ENCODE results near the gene CHST1.

CHST1 gene

GRCh38 chr11:45665206-45665932 lies at the start of gene CHST1:
CHST1 (minus strand) TSS chr11:45665622; CDS start chr11:45650923, 14,699 bp downstream.
- peak; percentile 1 for DNase-seq (ENCODE audit: low spot score)

- no peak for DNase-seq (ENCODE audit: low spot score)
These were observed 48.2 kb upstream of the CHST1 start for GRCh38 chr11:45713573-45713972.

GRCh38 chr11:45710561-45710960 lies 45.1 kb upstream of the CHST1 start:
- DNase-seq (ENCODE audit: low spot score) = no peak

GRCh38 chr11:45708887-45709663 lies 43.7 kb upstream of the CHST1 start:
- DNase-seq (ENCODE audit: low spot score) = no peak

GRCh38 chr11:45704635-45705034 lies 39.2 kb upstream of the CHST1 start:
- DNase-seq (ENCODE audit: low spot score) = no peak

- DNase-seq (ENCODE audit: low spot score) = no peak
These were observed 38.7 kb upstream of the CHST1 start for GRCh38 chr11:45704133-45704532.

- DNase-seq (ENCODE audit: low spot score) = no peak
These were observed 37.1 kb upstream of the CHST1 start for GRCh38 chr11:45702511-45702910.

GRCh38 chr11:45698777-45699497 lies 33.5 kb upstream of the CHST1 start:
- no peak for DNase-seq (ENCODE audit: low spot score)

- DNase-seq (ENCODE audit: low spot score) = no peak
These were observed 27.5 kb upstream of the CHST1 start for GRCh38 chr11:45692808-45693453.

GRCh38 chr11:45688472-45689033 lies 23.1 kb upstream of the CHST1 start:
- no peak for DNase-seq (ENCODE audit: low spot score)

GRCh38 chr11:45687836-45688235 lies 22.4 kb upstream of the CHST1 start:
- no peak for DNase-seq (ENCODE audit: low spot score)

- no peak for DNase-seq (ENCODE audit: low spot score)
These were observed 20.6 kb upstream of the CHST1 start for GRCh38 chr11:45685964-45686537.

- no peak for DNase-seq (ENCODE audit: low spot score)
These were observed 19.0 kb upstream of the CHST1 start for GRCh38 chr11:45684440-45684839.

- DNase-seq (ENCODE audit: low spot score) = no peak
These were observed 18.0 kb upstream of the CHST1 start for GRCh38 chr11:45683271-45684058.

GRCh38 chr11:45679806-45680205 lies 14.4 kb upstream of the CHST1 start:
- no peak for DNase-seq (ENCODE audit: low spot score)

GRCh38 chr11:45678976-45679375 lies 13.6 kb upstream of the CHST1 start:
- no peak for DNase-seq (ENCODE audit: low spot score)

GRCh38 chr11:45677770-45678512 lies 12.5 kb upstream of the CHST1 start:
- DNase-seq (ENCODE audit: low spot score) = no peak

- no peak for DNase-seq (ENCODE audit: low spot score)
These were observed 11.2 kb upstream of the CHST1 start for GRCh38 chr11:45676522-45677095.

GRCh38 chr11:45675646-45676045 lies 10.2 kb upstream of the CHST1 start:
- no peak for DNase-seq (ENCODE audit: low spot score)
